ACC112 (cell line): Measurements from ENCODE around the gene SHCBP1L.

Experiments used
- H2AFZ ChIP-seq: fragments of 200-600 bp; sonication (generic); one replicate; pipeline ENCODE4 v1.6.0; 2017; ENCODE audit warnings: antibody characterized with exemption, low read length; ENCODE audit not compliant: unreplicated experiment
- H3K27ac ChIP-seq: fragments of 200-600 bp; sonication (generic); 2 replicates; pipeline ENCODE4 v1.5.1; 2014; ENCODE audit warnings: low read depth, mild to moderate bottlenecking, antibody characterized with exemption, low read length, moderate library complexity
- H3K27me3 ChIP-seq: fragments of 200-600 bp; sonication (generic); 2 replicates; pipeline ENCODE4 v1.6.1; 2014; ENCODE audit warnings: mild to moderate bottlenecking, antibody characterized with exemption, low read length, moderate library complexity, mixed read lengths; ENCODE audit not compliant: insufficient read depth
- H3K36me3 ChIP-seq: fragments of 200-600 bp; sonication (generic); 2 replicates; pipeline ENCODE4 v1.6.1; 2016; ENCODE audit warnings: mild to moderate bottlenecking, antibody characterized with exemption, low read length, moderate library complexity, mixed read lengths; ENCODE audit not compliant: insufficient read depth
- H3K4me1 ChIP-seq: fragments of 200-600 bp; sonication (generic); one replicate; pipeline ENCODE4 v1.6.1; 2016; ENCODE audit warnings: low read length, mixed read lengths; ENCODE audit not compliant: insufficient read depth, unreplicated experiment, control insufficient read depth
- H3K4me3 ChIP-seq: fragments of 200-600 bp; sonication (generic); 2 replicates; pipeline ENCODE4 v1.5.1; 2014; ENCODE audit warnings: mild to moderate bottlenecking, low read depth, low read length
- H3K79me2 ChIP-seq: fragments of 200-600 bp; sonication (generic); one replicate; pipeline ENCODE4 v1.6.0; 2016; ENCODE audit warnings: low read length; ENCODE audit not compliant: control insufficient read depth, unreplicated experiment, insufficient read depth

The SHCBP1L gene

GRCh38 chr1:182867861-182868260 lies 85.1 kb downstream of the SHCBP1L start:
- Histone ChIP-seq H3K4me3 (no peak overlapping the region), H3K4me1 (no peaks in the 10 kb centered on the region), H3K27ac (no peak overlapping the region), H3K79me2 (peaks cover 22% of the 10 kb centered on the region), H3K27me3 (no peaks in the 10 kb centered on the region), H2AFZ (no peak overlapping the region), H3K36me3 (peaks cover 87% of the 10 kb centered on the region)

DNA sequence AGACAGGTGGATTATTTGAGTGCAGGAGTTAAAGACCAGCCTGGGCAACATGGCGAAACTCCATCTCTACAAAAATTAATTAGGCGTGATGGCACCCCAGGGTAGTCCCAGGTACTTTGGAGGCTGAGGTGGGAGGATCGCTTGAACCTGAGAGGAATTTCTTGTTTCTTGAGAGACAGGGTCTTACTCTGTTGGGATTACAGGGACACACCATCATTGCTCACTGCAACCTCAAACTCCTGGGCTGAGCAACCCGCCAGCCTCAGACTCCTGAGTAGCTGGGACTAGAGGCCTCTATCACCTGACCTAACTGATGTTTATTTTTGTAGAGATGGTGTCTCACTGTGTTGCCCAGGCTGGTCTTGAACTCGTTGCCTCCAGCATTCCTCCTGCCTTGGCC lies 89.0 kb downstream of the SHCBP1L start:
- Histone ChIP-seq H3K27me3 (no peaks in the 10 kb centered on the region), H3K4me3 (no peak overlapping the region), H3K36me3 (peaks cover 92% of the 10 kb centered on the region), H3K79me2 (peaks cover 42% of the 10 kb centered on the region), H2AFZ (no peak overlapping the region), H3K27ac (no peak overlapping the region), H3K4me1 (no peaks in the 10 kb centered on the region)

- Histone ChIP-seq H2AFZ (no peak overlapping the region), H3K27ac (no peak overlapping the region), H3K4me3 (no peak overlapping the region), H3K4me1 (no peaks in the 10 kb centered on the region), H3K27me3 (no peaks in the 10 kb centered on the region), H3K79me2 (peaks cover 54% of the 10 kb centered on the region), H3K36me3 (peaks cover 94% of the 10 kb centered on the region)
Observed at GRCh38 chr1:182862827-182863226, 90.1 kb downstream of the SHCBP1L start.

- Histone ChIP-seq H3K27ac (no peak overlapping the region), H2AFZ (no peak overlapping the region), H3K27me3 (no peaks in the 10 kb centered on the region), H3K4me1 (no peaks in the 10 kb centered on the region), H3K36me3 (peaks cover 94% of the 10 kb centered on the region), H3K79me2 (peaks cover 61% of the 10 kb centered on the region), H3K4me3 (no peak overlapping the region)
Observed at GRCh38 chr1:182861994-182862393, 91.0 kb downstream of the SHCBP1L start.

- H3K27me3 ChIP-seq, result no peaks in the 10 kb centered on the region
- H3K4me1 ChIP-seq, result no peaks in the 10 kb centered on the region
- H3K27ac ChIP-seq, result no peak overlapping the region
- H3K4me3 ChIP-seq, result no peak overlapping the region
- H2AFZ ChIP-seq, result no peak overlapping the region
- peaks cover 92% of the 10 kb centered on the region for H3K36me3 ChIP-seq
- H3K79me2 ChIP-seq, result peaks cover 64% of the 10 kb centered on the region
Observed at GRCh38 chr1:182860658-182861057, 92.3 kb downstream of the SHCBP1L start.

GRCh38 chr1:182857212-182857611 lies 95.8 kb downstream of the SHCBP1L start:
- Histone ChIP-seq H3K4me1 (no peaks in the 10 kb centered on the region), H3K27ac (no peak overlapping the region), H3K79me2 (peaks cover 69% of the 10 kb centered on the region), H3K4me3 (no peak overlapping the region), H2AFZ (no peak overlapping the region), H3K27me3 (no peaks in the 10 kb centered on the region), H3K36me3 (peaks cover 91% of the 10 kb centered on the region)

GRCh38 chr1:182855911-182856310 lies 97.1 kb downstream of the SHCBP1L start:
- Histone ChIP-seq H3K27ac (no peak overlapping the region), H3K4me1 (no peaks in the 10 kb centered on the region), H2AFZ (no peak overlapping the region), H3K79me2 (peaks cover 74% of the 10 kb centered on the region), H3K27me3 (no peaks in the 10 kb centered on the region), H3K4me3 (no peak overlapping the region), H3K36me3 (peaks cover 92% of the 10 kb centered on the region)

- Histone ChIP-seq H3K36me3 (peaks cover 88% of the 10 kb centered on the region), H3K79me2 (peaks cover 81% of the 10 kb centered on the region), H3K27me3 (no peaks in the 10 kb centered on the region), H3K4me3 (no peak overlapping the region), H3K27ac (no peak overlapping the region), H3K4me1 (no peaks in the 10 kb centered on the region), H2AFZ (no peak overlapping the region)
Observed at GRCh38 chr1:182851825-182852224, 101.1 kb downstream of the SHCBP1L start.

DNA sequence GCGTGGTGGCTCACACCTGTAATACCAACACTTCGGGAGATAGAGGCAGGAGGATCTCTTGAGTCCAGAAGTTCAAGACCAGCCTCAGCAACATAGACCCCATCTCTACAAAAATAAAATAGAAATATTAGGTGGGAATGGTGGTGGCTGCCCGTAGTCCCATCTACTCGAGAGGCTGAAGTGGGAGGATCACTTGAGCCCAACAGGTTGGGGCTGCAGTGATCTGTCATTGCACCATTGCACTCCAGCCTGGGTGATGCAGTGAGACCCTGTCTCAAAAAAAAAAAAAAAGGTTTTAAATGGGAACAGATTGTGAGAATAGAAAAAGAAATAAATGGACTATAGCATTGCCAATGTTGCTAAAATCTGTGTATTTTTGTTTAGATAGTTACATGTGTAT lies 102.6 kb downstream of the SHCBP1L start:
- Histone ChIP-seq H3K4me1 (no peaks in the 10 kb centered on the region), H3K36me3 (peaks cover 82% of the 10 kb centered on the region), H3K27me3 (no peaks in the 10 kb centered on the region), H3K79me2 (peaks cover 89% of the 10 kb centered on the region), H3K4me3 (no peak overlapping the region), H3K27ac (no peak overlapping the region), H2AFZ (no peak overlapping the region)
